Measurements from ENCODE around the gene NKX6-2. TPM values are rescaled to one million over a fixed set of nuclear protein-coding genes. Genes with fewer than 3 reads are reported as not detected.

Gene NKX6-2
- total and polyA plus RNA-seq, 2 experiments from 2014 or later = 0.24 to 9.3 TPM

- TF ChIP-seq, protein P1, sequence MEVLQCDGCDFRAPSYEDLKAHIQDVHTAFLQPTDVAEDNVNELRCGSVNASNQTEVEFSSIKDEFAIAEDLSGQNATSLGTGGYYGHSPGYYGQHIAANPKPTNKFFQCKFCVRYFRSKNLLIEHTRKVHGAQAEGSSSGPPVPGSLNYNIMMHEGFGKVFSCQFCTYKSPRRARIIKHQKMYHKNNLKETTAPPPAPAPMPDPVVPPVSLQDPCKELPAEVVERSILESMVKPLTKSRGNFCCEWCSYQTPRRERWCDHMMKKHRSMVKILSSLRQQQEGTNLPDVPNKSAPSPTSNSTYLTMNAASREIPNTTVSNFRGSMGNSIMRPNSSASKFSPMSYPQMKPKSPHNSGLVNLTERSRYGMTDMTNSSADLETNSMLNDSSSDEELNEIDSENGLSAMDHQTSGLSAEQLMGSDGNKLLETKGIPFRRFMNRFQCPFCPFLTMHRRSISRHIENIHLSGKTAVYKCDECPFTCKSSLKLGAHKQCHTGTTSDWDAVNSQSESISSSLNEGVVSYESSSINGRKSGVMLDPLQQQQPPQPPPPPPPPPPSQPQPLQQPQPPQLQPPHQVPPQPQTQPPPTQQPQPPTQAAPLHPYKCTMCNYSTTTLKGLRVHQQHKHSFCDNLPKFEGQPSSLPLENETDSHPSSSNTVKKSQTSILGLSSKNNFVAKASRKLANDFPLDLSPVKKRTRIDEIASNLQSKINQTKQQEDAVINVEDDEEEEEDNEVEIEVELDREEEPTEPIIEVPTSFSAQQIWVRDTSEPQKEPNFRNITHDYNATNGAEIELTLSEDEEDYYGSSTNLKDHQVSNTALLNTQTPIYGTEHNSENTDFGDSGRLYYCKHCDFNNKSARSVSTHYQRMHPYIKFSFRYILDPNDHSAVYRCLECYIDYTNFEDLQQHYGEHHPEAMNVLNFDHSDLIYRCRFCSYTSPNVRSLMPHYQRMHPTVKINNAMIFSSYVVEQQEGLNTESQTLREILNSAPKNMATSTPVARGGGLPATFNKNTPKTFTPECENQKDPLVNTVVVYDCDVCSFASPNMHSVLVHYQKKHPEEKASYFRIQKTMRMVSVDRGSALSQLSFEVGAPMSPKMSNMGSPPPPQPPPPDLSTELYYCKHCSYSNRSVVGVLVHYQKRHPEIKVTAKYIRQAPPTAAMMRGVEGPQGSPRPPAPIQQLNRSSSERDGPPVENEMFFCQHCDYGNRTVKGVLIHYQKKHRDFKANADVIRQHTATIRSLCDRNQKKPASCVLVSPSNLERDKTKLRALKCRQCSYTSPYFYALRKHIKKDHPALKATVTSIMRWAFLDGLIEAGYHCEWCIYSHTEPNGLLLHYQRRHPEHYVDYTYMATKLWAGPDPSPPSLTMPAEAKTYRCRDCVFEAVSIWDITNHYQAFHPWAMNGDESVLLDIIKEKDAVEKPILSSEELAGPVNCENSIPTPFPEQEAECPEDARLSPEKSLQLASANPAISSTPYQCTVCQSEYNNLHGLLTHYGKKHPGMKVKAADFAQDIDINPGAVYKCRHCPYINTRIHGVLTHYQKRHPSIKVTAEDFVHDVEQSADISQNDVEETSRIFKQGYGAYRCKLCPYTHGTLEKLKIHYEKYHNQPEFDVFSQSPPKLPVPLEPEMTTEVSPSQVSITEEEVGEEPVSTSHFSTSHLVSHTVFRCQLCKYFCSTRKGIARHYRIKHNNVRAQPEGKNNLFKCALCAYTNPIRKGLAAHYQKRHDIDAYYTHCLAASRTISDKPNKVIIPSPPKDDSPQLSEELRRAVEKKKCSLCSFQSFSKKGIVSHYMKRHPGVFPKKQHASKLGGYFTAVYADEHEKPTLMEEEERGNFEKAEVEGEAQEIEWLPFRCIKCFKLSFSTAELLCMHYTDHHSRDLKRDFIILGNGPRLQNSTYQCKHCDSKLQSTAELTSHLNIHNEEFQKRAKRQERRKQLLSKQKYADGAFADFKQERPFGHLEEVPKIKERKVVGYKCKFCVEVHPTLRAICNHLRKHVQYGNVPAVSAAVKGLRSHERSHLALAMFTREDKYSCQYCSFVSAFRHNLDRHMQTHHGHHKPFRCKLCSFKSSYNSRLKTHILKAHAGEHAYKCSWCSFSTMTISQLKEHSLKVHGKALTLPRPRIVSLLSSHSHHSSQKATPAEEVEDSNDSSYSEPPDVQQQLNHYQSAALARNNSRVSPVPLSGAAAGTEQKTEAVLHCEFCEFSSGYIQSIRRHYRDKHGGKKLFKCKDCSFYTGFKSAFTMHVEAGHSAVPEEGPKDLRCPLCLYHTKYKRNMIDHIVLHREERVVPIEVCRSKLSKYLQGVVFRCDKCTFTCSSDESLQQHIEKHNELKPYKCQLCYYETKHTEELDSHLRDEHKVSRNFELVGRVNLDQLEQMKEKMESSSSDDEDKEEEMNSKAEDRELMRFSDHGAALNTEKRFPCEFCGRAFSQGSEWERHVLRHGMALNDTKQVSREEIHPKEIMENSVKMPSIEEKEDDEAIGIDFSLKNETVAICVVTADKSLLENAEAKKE (CRISPR knock-in tag; IDR thresholded peaks at IDR 0.05) = no peak
- TF ChIP-seq NANOG (IDR thresholded peaks at IDR 0.05; ENCODE audit: borderline replicate concordance) = no peak
- TF ChIP-seq ZNF114 (CRISPR knock-in tag; IDR thresholded peaks at IDR 0.05) = no peak
- TF ChIP-seq ETS1 (IDR thresholded peaks at IDR 0.05) = no peak
Measured at GRCh38 chr10:132776821-132777220, 9.1 kb downstream of the NKX6-2 start (continued).

DNA sequence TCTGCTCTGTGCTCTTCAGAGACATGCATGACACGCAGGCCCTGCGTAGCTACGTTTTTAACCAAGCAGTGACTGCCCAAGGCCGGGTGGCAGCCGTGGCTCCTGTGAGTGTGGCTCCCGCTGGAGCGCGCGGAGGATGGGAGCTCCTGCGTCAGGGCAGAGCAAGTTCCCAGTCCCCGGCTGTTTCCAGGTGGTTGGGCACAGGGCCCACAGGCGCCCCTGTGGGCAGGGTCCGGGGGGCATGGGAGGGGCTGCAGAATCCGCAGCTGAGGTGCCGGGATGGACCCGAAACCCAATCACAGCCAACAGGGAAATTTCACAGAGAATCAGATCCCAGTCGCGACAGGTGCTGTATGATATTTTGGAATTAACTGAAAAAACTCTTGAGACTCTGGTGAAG, 9.8 kb downstream of the NKX6-2 start:
- DNase-seq (ENCODE audit: low spot score) = no peak
- no peaks in the 10 kb centered on the region for H3F3A ChIP-seq (replicated peaks; ENCODE audit: low read depth)
- H3K27ac Mint-ChIP-seq = no peak overlapping the region
- no peak overlapping the region for H3K4me3 ChIP-seq
- ATAC-seq = no peak
- H4K20me1 ChIP-seq (replicated peaks; ENCODE audit: insufficient read depth) = no peaks in the 10 kb centered on the region
- H3K36me3 Mint-ChIP-seq (ENCODE audit: low read depth) = peaks cover 4% of the 10 kb centered on the region
- peaks cover 12% of the 10 kb centered on the region for H3K27me3 Mint-ChIP-seq (ENCODE audit: insufficient read depth, low read depth, poor library complexity)
- H3K4me1 Mint-ChIP-seq = peaks cover 5% of the 10 kb centered on the region; the same call in 2 of the 3 replicates
- no peaks in the 10 kb centered on the region for H3K79me2 ChIP-seq (replicated peaks; ENCODE audit: insufficient read depth)
- no peak overlapping the region for H3K27ac ChIP-seq (ENCODE audit: low read depth)
- H2AFZ ChIP-seq = no peak overlapping the region
- H3K9me2 ChIP-seq (ENCODE audit: insufficient read depth) = no peaks in the 10 kb centered on the region
- no peak overlapping the region for H3K4me2 ChIP-seq
- H3K27me3 ChIP-seq (ENCODE audit: insufficient read depth) = no peaks in the 10 kb centered on the region
- no peaks in the 10 kb centered on the region; the same call in 1 of the 3 replicates for H3K9me3 Mint-ChIP-seq
- H3K4me3 Mint-ChIP-seq = no peak overlapping the region
- H3K36me3 ChIP-seq (ENCODE audit: insufficient read depth) = no peaks in the 10 kb centered on the region
- no peaks in the 10 kb centered on the region for H3K4me1 ChIP-seq (ENCODE audit: insufficient read depth)
- TF ChIP-seq NANOG (IDR thresholded peaks at IDR 0.05; ENCODE audit: borderline replicate concordance) (no peak), REST (IDR thresholded peaks at IDR 0.05; ENCODE audit: unreplicated experiment) (no peak), ZNF331 (CRISPR knock-in tag; IDR thresholded peaks at IDR 0.05; ENCODE audit: low read depth) (no peak), STAT1 (IDR thresholded peaks at IDR 0.05; ENCODE audit: unreplicated experiment) (no peak), CREB1 (CRISPR knock-in tag; IDR thresholded peaks at IDR 0.05; ENCODE audit: low read depth) (no peak), JUNB (IDR thresholded peaks at IDR 0.05; ENCODE audit: unreplicated experiment) (no peak), EZH2 (IDR thresholded peaks at IDR 0.05; ENCODE audit: low read depth, unreplicated experiment) (no peak)
